Ramos (cell line): ENCODE measurements around the gene HEXA.
"Not testable (repeated sequence)": the region's sequence is repeated elsewhere in the genome, so short reads cannot be mapped to it uniquely, and the experiment has no call there.

ENCODE experiments used
- in situ Hi-C: fragments of 300-500 bp; cut with MboI; formaldehyde crosslinking; loops from one replicate; pipeline ENCODE4 v1.14.3; 2022; ENCODE audit warnings: low sequenced_read_pairs; ENCODE audit not compliant: unreplicated experiment

The HEXA gene

GRCh38 chr15:72379106-72379505 lies 3.3 kb upstream of the HEXA start:
- in situ Hi-C loops: not testable (repeated sequence)

GRCh38 chr15:72377331-72377730 lies 1.5 kb upstream of the HEXA start:
- in situ Hi-C loops: no loop called here

DNA sequence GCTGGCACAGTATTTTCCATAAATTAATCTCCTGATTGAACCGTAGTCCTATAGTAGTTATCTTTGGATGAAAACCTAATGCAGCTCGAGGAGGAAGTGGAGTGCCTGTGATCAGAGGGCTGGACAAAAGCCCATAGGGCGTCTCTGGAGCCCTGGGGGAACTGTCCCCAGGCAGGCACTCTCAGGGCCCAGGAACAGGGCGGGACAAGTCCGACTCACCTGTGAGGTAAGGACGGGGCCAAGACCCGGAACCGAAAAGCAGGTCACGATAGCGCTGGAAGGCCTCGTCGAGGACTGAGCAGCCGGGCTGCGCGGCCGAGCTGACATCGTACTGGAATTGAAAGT lies 341 bp downstream of the HEXA start:
- in situ Hi-C loops: no loop called here

DNA sequence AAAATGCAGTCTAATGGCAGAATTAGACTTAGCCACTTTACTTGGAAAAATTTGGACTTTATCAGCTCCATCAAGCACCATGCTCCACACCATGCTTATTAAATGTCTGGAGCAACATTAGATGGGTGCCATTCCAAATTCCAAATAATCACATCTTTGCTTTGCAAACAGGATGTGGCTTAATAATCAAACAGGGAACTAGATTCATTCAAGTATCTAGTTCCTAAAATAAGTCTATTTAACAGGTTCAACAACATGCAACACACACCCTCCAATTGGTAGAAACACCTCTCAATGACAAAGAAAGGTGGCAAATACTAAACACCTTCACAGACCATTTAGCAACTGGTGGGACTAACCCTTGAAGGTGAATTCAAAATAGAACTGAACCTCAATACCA lies 3.5 kb downstream of the HEXA start:
- in situ Hi-C loops: no loop called here

- in situ Hi-C loops: no loop called here
Observed at GRCh38 chr15:72369964-72370363, 5.8 kb downstream of the HEXA start.

DNA sequence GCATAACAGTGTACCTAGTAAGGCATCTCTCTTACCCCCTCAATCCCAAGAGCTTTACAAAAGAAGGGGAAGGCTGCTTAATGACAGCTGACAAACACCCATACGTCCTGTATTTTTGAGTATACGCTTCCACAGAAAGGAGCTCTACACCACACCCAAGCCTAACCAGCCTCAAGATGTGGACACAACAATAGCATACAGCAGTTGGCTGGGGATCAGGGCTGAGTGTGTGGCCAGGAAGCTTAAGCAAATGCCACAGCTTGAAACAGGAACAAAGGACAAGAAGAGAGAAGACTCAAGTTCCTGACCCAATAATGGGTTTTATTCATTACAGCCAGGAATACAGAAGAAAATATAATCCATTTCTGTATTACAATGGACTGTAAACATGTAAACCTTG lies 6.9 kb downstream of the HEXA start:
- in situ Hi-C loops: no loop called here

- in situ Hi-C loops: no loop called here
Observed at GRCh38 chr15:72368325-72368724, 7.5 kb downstream of the HEXA start.

DNA sequence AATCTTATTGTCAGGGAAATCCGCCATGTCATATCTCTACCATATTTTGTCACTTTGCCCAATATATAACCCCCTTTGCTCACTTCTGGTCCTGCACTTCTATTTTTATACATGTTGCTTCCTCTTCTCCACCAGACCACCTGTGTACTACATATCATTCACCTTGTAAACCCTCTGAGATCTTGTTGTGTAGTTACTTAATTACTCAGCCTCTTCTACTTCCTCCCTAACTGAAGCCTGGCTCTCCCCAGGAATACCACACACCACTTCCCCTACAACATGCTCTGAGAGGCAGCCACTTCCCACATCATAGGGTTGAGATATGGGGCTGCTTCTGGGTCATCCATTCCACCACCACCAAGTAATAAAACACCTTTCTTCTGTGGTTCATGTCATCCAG lies 10.0 kb downstream of the HEXA start:
- in situ Hi-C loops: no loop called here

GRCh38 chr15:72361176-72361575 lies 14.6 kb downstream of the HEXA start:
- in situ Hi-C loops: no loop called here

- in situ Hi-C loops: no loop called here
Observed at GRCh38 chr15:72358650-72359171, 17.1 kb downstream of the HEXA start.

DNA sequence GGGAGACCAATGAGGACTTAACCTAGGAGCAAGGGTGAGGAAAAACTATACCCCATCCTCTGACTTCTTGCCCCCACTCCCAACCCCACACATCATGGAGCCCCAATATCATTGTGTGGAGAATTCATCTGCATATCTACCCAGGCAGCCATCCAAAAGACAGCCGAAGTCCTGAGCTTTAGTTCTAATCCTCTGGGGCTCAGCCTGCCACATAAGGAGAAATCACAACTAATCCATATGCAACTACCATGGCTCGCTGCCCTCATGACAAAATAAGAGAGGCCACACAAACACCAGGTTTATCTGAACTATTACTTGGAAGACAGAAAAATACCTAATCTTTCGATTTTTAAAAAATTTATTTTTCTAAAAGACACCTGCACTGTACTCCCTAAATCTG lies 17.7 kb downstream of the HEXA start:
- in situ Hi-C loops: no loop called here

DNA sequence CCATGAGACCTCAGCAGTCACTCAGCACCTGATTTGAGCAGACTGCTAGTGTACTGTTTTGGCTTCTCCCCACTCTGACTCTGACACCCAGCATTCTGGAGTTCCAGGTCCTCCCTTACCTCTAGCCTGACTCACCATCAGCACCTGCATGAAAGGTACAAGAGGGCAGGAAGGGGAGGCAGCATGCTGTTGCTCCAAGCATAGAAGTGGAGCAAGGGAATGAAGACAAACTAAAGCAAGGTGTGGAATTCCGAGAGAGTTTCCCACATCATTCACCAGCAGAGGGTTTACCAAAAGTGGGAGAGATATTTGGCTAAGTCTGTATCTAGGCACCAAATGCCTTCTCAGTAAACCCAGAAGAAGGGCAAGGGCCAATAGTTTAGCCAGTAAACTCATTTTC lies 21.3 kb downstream of the HEXA start:
- in situ Hi-C loops: no loop called here

- in situ Hi-C loops: no loop called here
Observed at GRCh38 chr15:72353266-72353665, 22.5 kb downstream of the HEXA start.

DNA sequence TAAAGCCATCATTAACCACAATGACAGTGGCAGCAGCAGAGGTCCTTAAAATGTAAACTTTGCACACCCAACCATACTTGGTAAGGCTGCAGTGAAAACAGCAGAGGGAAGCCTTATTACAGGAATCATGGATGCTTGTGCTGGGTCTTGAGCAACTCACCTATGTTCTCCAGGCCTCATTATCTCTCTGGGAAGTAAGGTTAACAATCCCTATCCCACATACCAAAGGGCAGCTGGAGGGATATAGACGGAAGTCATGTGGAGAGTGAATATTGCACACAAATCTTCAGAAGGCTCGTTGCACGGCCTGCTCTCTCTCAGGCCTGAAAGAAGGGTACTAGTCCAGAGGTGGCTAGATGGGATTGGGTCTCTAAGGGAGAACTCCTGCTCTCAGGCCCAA lies 30.0 kb downstream of the HEXA start:
- in situ Hi-C loops: no loop called here

DNA sequence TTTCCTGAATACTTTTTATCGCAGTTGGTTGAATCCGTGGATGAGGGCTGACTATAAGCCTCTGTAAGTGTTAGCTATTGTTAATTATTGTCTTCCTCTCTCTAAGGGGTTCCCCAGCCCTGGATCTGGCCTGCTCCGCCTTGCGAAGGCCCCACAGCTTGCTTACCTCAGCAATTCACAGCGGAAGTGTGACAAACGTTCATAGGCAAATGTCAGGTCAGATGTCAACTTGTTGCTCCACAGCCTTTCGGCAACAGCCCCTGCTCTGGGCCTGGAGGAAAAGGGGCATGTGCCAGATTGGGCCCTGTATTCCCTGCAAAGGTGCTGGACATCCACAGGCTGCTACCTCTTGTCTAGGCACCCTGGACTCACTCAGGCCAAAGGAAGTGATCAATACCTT lies 30.5 kb downstream of the HEXA start:
- in situ Hi-C loops: no loop called here

- in situ Hi-C loops: no loop called here
Observed at GRCh38 chr15:72344602-72345001, 31.2 kb downstream of the HEXA start.

DNA sequence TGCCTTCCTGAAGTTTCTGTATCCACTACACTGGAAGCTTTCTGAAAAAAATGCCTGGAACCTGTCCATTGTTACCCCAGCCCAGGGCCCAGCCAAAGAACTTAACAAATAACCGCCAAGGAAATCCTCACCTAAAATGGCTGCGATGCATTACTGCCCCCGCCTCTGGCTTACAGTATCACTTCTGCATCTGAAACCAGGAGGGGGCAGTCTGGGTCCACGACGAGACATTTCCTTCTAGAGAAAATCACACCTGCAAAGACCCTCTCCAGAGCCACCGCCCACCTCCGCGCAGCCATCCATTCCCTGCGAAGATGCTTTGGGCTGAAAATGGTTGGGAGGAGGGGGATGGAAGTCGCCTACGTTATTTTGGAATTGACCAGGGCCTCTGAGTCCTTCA lies 33.4 kb downstream of the HEXA start:
- in situ Hi-C loops: no loop called here

- in situ Hi-C loops: no loop called here
Observed at GRCh38 chr15:72341361-72341760, 34.5 kb downstream of the HEXA start.

- in situ Hi-C loops: no loop called here
Observed at GRCh38 chr15:72340366-72340765, 35.4 kb downstream of the HEXA start.

- in situ Hi-C loops: no loop called here
Observed at GRCh38 chr15:72339777-72340177, 36.0 kb downstream of the HEXA start.

GRCh38 chr15:72338617-72339321 lies 37.0 kb downstream of the HEXA start:
- in situ Hi-C loops: no loop called here

DNA sequence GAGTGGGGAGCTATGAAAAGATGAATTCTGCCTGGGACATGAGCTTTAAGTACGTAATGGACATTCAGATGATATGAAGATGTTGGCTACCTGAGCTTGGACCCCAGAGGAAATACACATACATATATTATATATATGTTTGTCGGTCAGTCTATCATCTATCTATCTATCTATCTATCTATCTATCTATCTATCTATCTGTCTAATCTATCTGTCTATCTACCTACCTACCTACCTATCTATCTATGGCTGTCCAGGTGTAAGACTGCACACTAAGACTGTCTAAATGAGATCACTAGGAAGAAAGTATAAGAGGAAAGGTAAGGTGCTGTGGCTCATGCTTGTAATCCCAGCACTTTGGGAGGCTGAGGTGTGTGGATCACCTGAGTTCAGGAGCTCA lies 37.7 kb downstream of the HEXA start:
- in situ Hi-C loops: no loop called here

- in situ Hi-C loops: no loop called here
Observed at GRCh38 chr15:72334842-72335241, 41.0 kb downstream of the HEXA start.
